GM19240 (cell line): Measurements from ENCODE around the gene MAP4K4.

Experiments
- DNase-seq: peaks from one replicate; pipeline ENCODE4 v3.0.0; 2011; ENCODE audit warnings: low spot score; ENCODE audit not compliant: insufficient read length

MAP4K4 gene

GRCh38 chr2:101833890-101834523, 136.5 kb downstream of the MAP4K4 start:
- no peak for DNase-seq

- DNase-seq: no peak
Observed at GRCh38 chr2:101837354-101837753, 139.8 kb downstream of the MAP4K4 start.

- DNase-seq: no peak
Observed at GRCh38 chr2:101841679-101842327, 144.3 kb downstream of the MAP4K4 start.

- no peak for DNase-seq
Observed at GRCh38 chr2:101842471-101842870, 145.0 kb downstream of the MAP4K4 start.

GRCh38 chr2:101843048-101843447, 145.5 kb downstream of the MAP4K4 start:
- no peak for DNase-seq

- DNase-seq: no peak
Observed at GRCh38 chr2:101843471-101843870, 146.0 kb downstream of the MAP4K4 start.

GRCh38 chr2:101844055-101844635, 146.6 kb downstream of the MAP4K4 start:
- no peak for DNase-seq

GRCh38 chr2:101846973-101847372, 149.5 kb downstream of the MAP4K4 start:
- no peak for DNase-seq

GRCh38 chr2:101847661-101848339, 150.3 kb downstream of the MAP4K4 start:
- no peak for DNase-seq

GRCh38 chr2:101848769-101849410, 151.4 kb downstream of the MAP4K4 start:
- no peak for DNase-seq

GRCh38 chr2:101850450-101850849, 152.9 kb downstream of the MAP4K4 start:
- DNase-seq: no peak

GRCh38 chr2:101850991-101851390, 153.5 kb downstream of the MAP4K4 start:
- DNase-seq: no peak

GRCh38 chr2:101852824-101853223, 155.3 kb downstream of the MAP4K4 start:
- no peak for DNase-seq

- DNase-seq: no peak
Observed at GRCh38 chr2:101854877-101855276, 157.4 kb downstream of the MAP4K4 start.

GRCh38 chr2:101855776-101856175, 158.3 kb downstream of the MAP4K4 start:
- no peak for DNase-seq

GRCh38 chr2:101858246-101858645, 160.7 kb downstream of the MAP4K4 start:
- DNase-seq: no peak

GRCh38 chr2:101858910-101859309, 161.4 kb downstream of the MAP4K4 start:
- no peak for DNase-seq

GRCh38 chr2:101859604-101860003, 162.1 kb downstream of the MAP4K4 start:
- DNase-seq: no peak

- no peak for DNase-seq
Observed at GRCh38 chr2:101860157-101860556, 162.7 kb downstream of the MAP4K4 start.

GRCh38 chr2:101860782-101861181, 163.3 kb downstream of the MAP4K4 start:
- DNase-seq: no peak

- DNase-seq: no peak
Observed at GRCh38 chr2:101861382-101861781, 163.9 kb downstream of the MAP4K4 start.

GRCh38 chr2:101863534-101863933, 166.0 kb downstream of the MAP4K4 start:
- no peak for DNase-seq
